Astrocyte of the hippocampus (primary cell): ENCODE results near the gene PAIP2B.
A peak's percentile ranks its signal among the peaks of the same experiment; 100 is the strongest.
"Not testable (repeated sequence)": the region's sequence is repeated elsewhere in the genome, so short reads cannot be mapped to it uniquely, and the experiment has no call there.

Experiments
- DNase-seq: peaks from one replicate; pipeline ENCODE4 v3.0.0; 2011; ENCODE audit warnings: low read depth, low spot score

PAIP2B gene

GRCh38 chr2:71220743-71221142, 6.2 kb downstream of the PAIP2B start:
- no peak for DNase-seq

GRCh38 chr2:71216501-71216900, 10.4 kb downstream of the PAIP2B start:
- no peak for DNase-seq

GRCh38 chr2:71215447-71215846, 11.5 kb downstream of the PAIP2B start:
- no peak for DNase-seq

- no peak for DNase-seq
Observed at GRCh38 chr2:71212336-71212735, 14.6 kb downstream of the PAIP2B start.

- no peak for DNase-seq
Observed at GRCh38 chr2:71210292-71210691, 16.6 kb downstream of the PAIP2B start.

GRCh38 chr2:71208756-71209155, 18.1 kb downstream of the PAIP2B start:
- DNase-seq: no peak

- no peak for DNase-seq
Observed at GRCh38 chr2:71207601-71208000, 19.3 kb downstream of the PAIP2B start.

GRCh38 chr2:71206271-71206670, 20.6 kb downstream of the PAIP2B start:
- no peak for DNase-seq

- DNase-seq: no peak
Observed at GRCh38 chr2:71191570-71191943, 35.3 kb downstream of the PAIP2B start.

- DNase-seq: peak; percentile 16
Observed at GRCh38 chr2:71190656-71191569, 36.0 kb downstream of the PAIP2B start.

- no peak for DNase-seq
Observed at GRCh38 chr2:71187589-71187988, 39.3 kb downstream of the PAIP2B start.

- DNase-seq: no peak
Observed at GRCh38 chr2:71186973-71187372, 39.9 kb downstream of the PAIP2B start.

- not testable (repeated sequence) for DNase-seq
Observed at GRCh38 chr2:71183306-71184115, 43.4 kb downstream of the PAIP2B start.

GRCh38 chr2:71181316-71181715, 45.6 kb downstream of the PAIP2B start:
- no peak for DNase-seq

GRCh38 chr2:71178836-71179235, 48.1 kb downstream of the PAIP2B start:
- DNase-seq: not testable (repeated sequence)

GRCh38 chr2:71174207-71174606, 52.7 kb downstream of the PAIP2B start:
- no peak for DNase-seq

- no peak for DNase-seq
Observed at GRCh38 chr2:71173096-71173495, 53.8 kb downstream of the PAIP2B start.

GRCh38 chr2:71166812-71167211, 60.1 kb downstream of the PAIP2B start:
- DNase-seq: no peak

- DNase-seq: peak; percentile 65
Observed at GRCh38 chr2:71157124-71157793, 69.6 kb downstream of the PAIP2B start.

GRCh38 chr2:71156573-71156972, 70.3 kb downstream of the PAIP2B start:
- no peak for DNase-seq

GRCh38 chr2:71155846-71156245, 71.1 kb downstream of the PAIP2B start:
- DNase-seq: no peak

GRCh38 chr2:71154798-71155197, 72.1 kb downstream of the PAIP2B start:
- no peak for DNase-seq
